NCI-H345 treated with DMSO at 0.1 percent for 48 hours (cell line): ENCODE measurements around the gene KLHL15.
"Not testable (repeated sequence)": the region's sequence is repeated elsewhere in the genome, so short reads cannot be mapped to it uniquely, and the experiment has no call there.

Experiments used
- DNase-seq: peaks from one replicate; lab custom pipeline; 2025; ENCODE audit not compliant: unreplicated experiment; lab: John Stamatoyannopoulos, UW

KLHL15 gene

GRCh38 chrX:24027086-24027485 lies at the start of gene KLHL15:
Gene KLHL15 (minus strand): TSS chrX:24027186. CDS start chrX:24006693, 20,493 bp downstream.
- no peak for DNase-seq

- DNase-seq, result no peak
These were observed 42.9 kb upstream of the KLHL15 start for GRCh38 chrX:24069877-24070276.

GRCh38 chrX:24063488-24063887 lies 36.5 kb upstream of the KLHL15 start:
- no peak for DNase-seq

GRCh38 chrX:24055043-24055356 lies 28.0 kb upstream of the KLHL15 start:
- no peak for DNase-seq

GRCh38 chrX:24054182-24055042 lies 27.4 kb upstream of the KLHL15 start, which contains the start of gene EIF2S3:
Gene EIF2S3 (plus strand): TSS chrX:24054956. CDS start chrX:24054969, 13 bp downstream.
- DNase-seq, result peak; percentile 87

- not testable (repeated sequence) for DNase-seq
These were observed 23.7 kb upstream of the KLHL15 start for GRCh38 chrX:24050522-24051318.

- DNase-seq, result not testable (repeated sequence)
These were observed 22.7 kb upstream of the KLHL15 start for GRCh38 chrX:24049643-24050042.

- not testable (repeated sequence) for DNase-seq
These were observed 19.1 kb upstream of the KLHL15 start for GRCh38 chrX:24046060-24046459.

GRCh38 chrX:24037729-24038128 lies 10.7 kb upstream of the KLHL15 start:
- DNase-seq, result no peak

- no peak for DNase-seq
These were observed 7.5 kb upstream of the KLHL15 start for GRCh38 chrX:24034485-24034884.

- no peak for DNase-seq
These were observed 3.6 kb upstream of the KLHL15 start for GRCh38 chrX:24030597-24030996.

- DNase-seq, result no peak
These were observed 999 bp upstream of the KLHL15 start for GRCh38 chrX:24027985-24028384.

- DNase-seq, result no peak
These were observed 554 bp downstream of the KLHL15 start for GRCh38 chrX:24026432-24026831.

GRCh38 chrX:24025741-24026403 lies 1.1 kb downstream of the KLHL15 start:
- no peak for DNase-seq

- DNase-seq, result peak; percentile 66
These were observed 1.9 kb downstream of the KLHL15 start for GRCh38 chrX:24024819-24025740.

- peak; percentile 8 for DNase-seq
These were observed 2.9 kb downstream of the KLHL15 start for GRCh38 chrX:24023972-24024669.

GRCh38 chrX:24023544-24023943 lies 3.4 kb downstream of the KLHL15 start:
- no peak for DNase-seq

GRCh38 chrX:24020306-24020876 lies 6.6 kb downstream of the KLHL15 start:
- no peak for DNase-seq

- no peak for DNase-seq
These were observed 7.5 kb downstream of the KLHL15 start for GRCh38 chrX:24019448-24019847.
